Ishikawa (cell line): ENCODE results near the gene MYMX.

Source experiments
- CEBPB ChIP-seq: IDR thresholded peaks from 2 replicates; pipeline ENCODE4 v1.6.1; 2012
- CREB1 ChIP-seq: IDR thresholded peaks from 2 replicates; pipeline ENCODE4 v1.6.1; 2012; ENCODE audit warnings: low read depth
- EGR1 ChIP-seq: IDR thresholded peaks from 2 replicates; pipeline ENCODE4 v1.6.1; 2012
- EP300 ChIP-seq: IDR thresholded peaks from 2 replicates; pipeline ENCODE4 v1.6.1; 2012; ENCODE audit warnings: borderline replicate concordance
- FOXM1 ChIP-seq: IDR thresholded peaks from 2 replicates; pipeline ENCODE4 v1.6.1; 2012; ENCODE audit warnings: low read depth, borderline replicate concordance
- NFIC ChIP-seq: IDR thresholded peaks from 2 replicates; pipeline ENCODE4 v1.6.1; 2012
- RAD21 ChIP-seq: IDR thresholded peaks from 2 replicates; pipeline ENCODE4 v1.6.1; 2012; ENCODE audit warnings: low read depth
- REST ChIP-seq: IDR thresholded peaks from 2 replicates; pipeline ENCODE4 v1.6.1; 2012; ENCODE audit warnings: low read depth, mild to moderate bottlenecking
- TAF1 ChIP-seq: IDR thresholded peaks from 2 replicates; pipeline ENCODE4 v1.6.1; 2012; ENCODE audit warnings: low read depth, mild to moderate bottlenecking
- TCF12 ChIP-seq: IDR thresholded peaks from 2 replicates; pipeline ENCODE4 v1.6.1; 2012; ENCODE audit warnings: low read depth
- TEAD4 ChIP-seq: IDR thresholded peaks from 2 replicates; pipeline ENCODE4 v1.6.1; 2012
- YY1 ChIP-seq: IDR thresholded peaks from 2 replicates; pipeline ENCODE4 v1.6.1; 2012; ENCODE audit warnings: low read depth
- ZBTB7A ChIP-seq: IDR thresholded peaks from 2 replicates; pipeline ENCODE4 v1.6.1; 2012; ENCODE audit warnings: low read depth
- TF ChIP-seq, protein P1 (sequence below): IDR thresholded peaks from 2 replicates; pipeline ENCODE4 v1.6.1; 2012
- TF ChIP-seq, protein P2 (sequence below): IDR thresholded peaks from 2 replicates; pipeline ENCODE4 v1.6.1; 2012

The MYMX gene

DNA sequence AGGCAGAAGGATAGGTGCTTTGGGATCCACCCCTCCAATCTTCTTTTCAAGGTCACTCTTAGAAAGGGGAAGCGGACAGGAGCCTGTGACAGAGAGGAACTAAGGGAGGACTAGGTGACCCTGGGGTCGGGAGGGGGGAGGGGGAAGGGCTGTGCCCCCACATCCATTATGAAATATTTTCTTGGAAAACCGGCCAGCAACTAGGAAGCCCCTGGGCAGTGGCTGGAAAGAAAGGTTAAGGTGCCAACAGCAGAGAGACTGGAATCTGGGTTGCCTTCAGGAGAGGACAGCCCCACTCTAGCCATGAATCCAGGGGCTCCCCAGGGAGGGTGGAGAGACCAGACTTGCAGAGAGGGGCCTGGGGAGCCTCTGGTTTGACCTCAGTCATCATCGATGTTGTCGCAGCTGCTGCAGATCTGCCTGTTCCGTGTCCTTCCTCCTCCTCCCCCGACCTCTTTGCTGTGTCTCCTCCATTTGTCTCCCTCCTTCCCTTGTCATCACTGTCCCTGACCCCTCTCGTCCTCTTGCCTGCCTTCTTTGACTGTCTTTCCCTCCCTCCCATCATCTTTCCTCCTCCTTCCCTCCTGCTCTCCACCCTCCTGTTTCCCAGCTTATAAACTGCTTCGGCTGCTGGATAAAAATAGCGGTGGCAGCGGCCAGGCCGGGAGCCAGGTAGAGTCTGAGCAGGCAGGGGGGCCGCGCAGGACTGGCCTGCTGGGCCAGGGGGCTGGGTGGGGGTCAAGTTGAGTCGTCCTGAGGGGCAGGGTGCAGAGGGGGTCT, 9.8 kb downstream of the MYMX start:
- TF ChIP-seq EP300 (no peak), REST (no peak), TAF1 (no peak), TEAD4 (no peak), EGR1 (no peak)
- TF ChIP-seq, protein P1, sequence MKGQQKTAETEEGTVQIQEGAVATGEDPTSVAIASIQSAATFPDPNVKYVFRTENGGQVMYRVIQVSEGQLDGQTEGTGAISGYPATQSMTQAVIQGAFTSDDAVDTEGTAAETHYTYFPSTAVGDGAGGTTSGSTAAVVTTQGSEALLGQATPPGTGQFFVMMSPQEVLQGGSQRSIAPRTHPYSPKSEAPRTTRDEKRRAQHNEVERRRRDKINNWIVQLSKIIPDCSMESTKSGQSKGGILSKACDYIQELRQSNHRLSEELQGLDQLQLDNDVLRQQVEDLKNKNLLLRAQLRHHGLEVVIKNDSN: no peak

DNA sequence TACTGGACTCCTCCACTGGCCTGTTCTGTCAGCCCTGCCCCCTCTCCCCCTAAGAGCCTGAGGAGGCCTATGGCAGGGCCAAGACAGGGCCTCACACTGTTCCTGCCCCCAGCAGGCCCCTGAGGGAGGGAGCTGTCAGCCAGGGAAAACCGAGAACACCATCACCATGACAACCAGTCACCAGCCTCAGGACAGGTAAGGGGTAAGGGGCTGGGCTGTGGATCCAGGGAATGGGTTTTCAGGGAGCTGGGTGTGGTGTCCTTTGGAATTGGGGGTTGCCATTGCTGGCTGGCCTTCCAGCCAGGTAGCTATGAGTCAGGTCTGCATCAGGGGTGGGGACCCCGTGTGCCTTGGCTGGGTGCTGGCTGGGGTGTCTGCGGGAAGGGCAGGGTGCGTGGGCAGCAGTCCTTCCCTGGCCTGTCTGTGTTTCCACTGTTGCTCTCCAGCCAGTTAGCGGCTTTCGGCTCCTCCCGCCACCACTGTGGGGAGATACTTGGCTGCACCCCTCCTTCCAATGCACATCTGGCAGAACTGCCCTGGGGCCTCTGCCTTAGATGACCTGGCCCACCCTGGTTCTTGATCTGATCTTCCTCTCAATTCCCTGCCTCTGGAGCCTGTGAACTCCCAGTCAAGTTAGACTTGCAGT, 10.5 kb downstream of the MYMX start:
- TF ChIP-seq RAD21 (no peak), TAF1 (no peak), CREB1 (no peak), TCF12 (no peak), REST (no peak), TEAD4 (no peak), FOXM1 (no peak), CEBPB (no peak), EGR1 (no peak), YY1 (no peak), ZBTB7A (no peak), NFIC (no peak), EP300 (no peak)
- TF ChIP-seq, protein P2, sequence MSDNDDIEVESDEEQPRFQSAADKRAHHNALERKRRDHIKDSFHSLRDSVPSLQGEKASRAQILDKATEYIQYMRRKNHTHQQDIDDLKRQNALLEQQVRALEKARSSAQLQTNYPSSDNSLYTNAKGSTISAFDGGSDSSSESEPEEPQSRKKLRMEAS: no peak
- TF ChIP-seq, protein P1: no peak

DNA sequence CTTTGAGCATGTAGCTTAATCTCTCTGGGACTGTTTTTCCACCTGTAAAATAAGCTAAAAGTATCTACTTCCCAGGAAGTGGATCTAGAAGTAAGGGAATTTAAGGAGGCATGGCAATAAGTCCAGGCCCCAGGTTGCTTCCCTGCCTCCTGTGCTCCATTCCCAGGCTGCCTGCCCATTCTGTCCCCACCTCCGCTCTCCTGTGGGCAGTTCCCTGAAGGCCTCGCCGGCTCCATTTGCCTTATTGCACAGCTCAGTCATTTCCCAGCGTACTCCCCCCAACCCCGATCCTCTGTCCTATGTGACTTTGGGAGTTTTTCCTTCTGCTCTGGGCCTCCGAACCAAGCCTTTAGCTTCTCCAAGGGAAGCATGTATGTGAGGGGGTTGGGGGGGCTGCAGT, 11.3 kb downstream of the MYMX start:
- TF ChIP-seq EGR1 (no peak), YY1 (no peak), TCF12 (no peak), TEAD4 (no peak), ZBTB7A (no peak), TAF1 (no peak), REST (no peak), CREB1 (no peak), FOXM1 (no peak), EP300 (no peak)
- TF ChIP-seq, protein P2: no peak

- TF ChIP-seq, protein P2: no peak
- TF ChIP-seq TAF1 (no peak), TCF12 (no peak), CREB1 (no peak), CEBPB (no peak), RAD21 (no peak)
Measured at GRCh38 chr6:44228433-44228832, 11.7 kb downstream of the MYMX start.
